ENCODE data around the gene UBASH3A.

Gene UBASH3A

GRCh38 chr21:42489006-42489563, 85.4 kb downstream of the UBASH3A start:
- TF ChIP-seq CTCF (IDR thresholded peaks at IDR 0.05; ENCODE audit: borderline replicate concordance, control extremely low read depth, extremely low read depth, insufficient read depth, missing control alignments) = no peak
- no peak for DNase-seq (ENCODE audit: low spot score)

GRCh38 chr21:42489991-42490390, 86.3 kb downstream of the UBASH3A start:
- no peak for TF ChIP-seq CTCF (IDR thresholded peaks at IDR 0.05; ENCODE audit: borderline replicate concordance, control extremely low read depth, extremely low read depth, insufficient read depth, missing control alignments)
- in situ Hi-C loops (cut with MboI; ENCODE audit: low sequenced_read_pairs, unreplicated experiment) = no loop called here
- DNase-seq (ENCODE audit: low spot score) = no peak

More at GRCh38 chr21:42489006-42489563, 85.4 kb downstream of the UBASH3A start:
- in situ Hi-C loops (cut with MboI; ENCODE audit: low sequenced_read_pairs, unreplicated experiment) = no loop called here

- no peak for DNase-seq (ENCODE audit: low spot score)
- in situ Hi-C loops (cut with MboI; ENCODE audit: low sequenced_read_pairs, unreplicated experiment) = no loop called here
- TF ChIP-seq CTCF (IDR thresholded peaks at IDR 0.05; ENCODE audit: borderline replicate concordance, control extremely low read depth, extremely low read depth, insufficient read depth, missing control alignments) = no peak
Observed at GRCh38 chr21:42490720-42491119, 87.0 kb downstream of the UBASH3A start.

- no peak for TF ChIP-seq CTCF (IDR thresholded peaks at IDR 0.05; ENCODE audit: borderline replicate concordance, control extremely low read depth, extremely low read depth, insufficient read depth, missing control alignments)
- in situ Hi-C loops (cut with MboI; ENCODE audit: low sequenced_read_pairs, unreplicated experiment) = no loop called here
- no peak for DNase-seq (ENCODE audit: low spot score)
Observed at GRCh38 chr21:42491328-42491727, 87.6 kb downstream of the UBASH3A start.

GRCh38 chr21:42492201-42492600, 88.5 kb downstream of the UBASH3A start:
- TF ChIP-seq CTCF (IDR thresholded peaks at IDR 0.05; ENCODE audit: borderline replicate concordance, control extremely low read depth, extremely low read depth, insufficient read depth, missing control alignments) = no peak
- in situ Hi-C loops (cut with MboI; ENCODE audit: low sequenced_read_pairs, unreplicated experiment) = no loop called here
- no peak for DNase-seq (ENCODE audit: low spot score)

- DNase-seq (ENCODE audit: low spot score) = no peak
- no peak for TF ChIP-seq CTCF (IDR thresholded peaks at IDR 0.05; ENCODE audit: borderline replicate concordance, control extremely low read depth, extremely low read depth, insufficient read depth, missing control alignments)
- in situ Hi-C loops (cut with MboI; ENCODE audit: low sequenced_read_pairs, unreplicated experiment) = no loop called here
Observed at GRCh38 chr21:42493109-42494060, 89.7 kb downstream of the UBASH3A start.

Data from GM13976 (cell line).